ENCODE data around the gene TDRD5.
A peak's percentile ranks its signal among the peaks of the same experiment; 100 is the strongest.

Gene TDRD5

DNA sequence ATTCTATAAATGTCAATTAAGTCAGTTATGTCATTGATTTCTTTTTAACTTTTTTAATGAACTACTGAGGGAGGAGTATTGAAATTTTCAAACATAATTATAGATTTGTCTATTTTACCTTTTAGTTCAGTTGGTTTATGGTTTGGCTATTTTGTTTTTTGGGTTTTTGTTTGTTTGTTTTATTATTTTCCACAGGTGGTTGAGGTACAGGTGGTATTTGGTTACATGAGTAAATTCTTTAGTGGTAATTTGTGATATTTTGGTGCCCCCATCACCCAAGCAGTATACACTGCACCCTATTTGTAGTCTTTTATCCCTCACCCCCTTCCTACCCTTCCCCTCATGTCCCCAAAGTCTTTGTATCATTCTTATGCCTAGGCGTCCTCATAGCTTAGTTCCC lies 9.5 kb downstream of the TDRD5 start:
- DNase-seq (ENCODE audit: low read depth), result no peak
- no peak for TF ChIP-seq CTCF (IDR thresholded peaks at IDR 0.05; ENCODE audit: insufficient read depth, low read depth, low read length, missing control alignments)
- H3K4me3 ChIP-seq (ENCODE audit: low read depth, low read length), result no peak overlapping the region

GRCh38 chr1:179612361-179612760 lies 20.7 kb downstream of the TDRD5 start:
- no peak overlapping the region for H3K4me3 ChIP-seq (ENCODE audit: low read depth, low read length)
- no peak for DNase-seq (ENCODE audit: low read depth)
- TF ChIP-seq CTCF (IDR thresholded peaks at IDR 0.05; ENCODE audit: insufficient read depth, low read depth, low read length, missing control alignments), result no peak

GRCh38 chr1:179630719-179631118 lies 39.1 kb downstream of the TDRD5 start:
- H3K4me3 ChIP-seq (ENCODE audit: low read depth, low read length), result no peak overlapping the region
- TF ChIP-seq CTCF (IDR thresholded peaks at IDR 0.05; ENCODE audit: insufficient read depth, low read depth, low read length, missing control alignments), result no peak
- DNase-seq (ENCODE audit: low read depth), result no peak

DNA sequence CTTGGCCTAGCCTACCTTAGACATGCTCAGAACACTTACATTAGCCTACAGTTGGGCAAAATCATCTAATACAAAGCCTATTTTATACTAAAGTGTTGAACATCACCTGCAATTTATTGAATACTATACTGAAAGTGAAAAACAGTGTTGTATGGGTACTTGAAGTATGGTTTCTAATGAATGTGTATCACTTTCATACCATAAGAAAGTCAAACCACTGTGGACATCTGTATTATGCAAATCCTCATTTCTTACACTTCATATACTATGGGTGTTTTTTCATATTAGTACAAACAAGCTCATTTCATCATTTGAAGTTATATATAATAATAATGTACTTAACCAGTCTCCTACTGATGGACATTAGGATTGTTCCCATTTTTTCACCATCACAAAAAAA lies 41.2 kb downstream of the TDRD5 start:
- DNase-seq (ENCODE audit: low read depth), result peak; percentile 15
- H3K4me3 ChIP-seq (ENCODE audit: low read depth, low read length), result no peak overlapping the region
- TF ChIP-seq CTCF (IDR thresholded peaks at IDR 0.05; ENCODE audit: insufficient read depth, low read depth, low read length, missing control alignments), result no peak

- TF ChIP-seq CTCF (IDR thresholded peaks at IDR 0.05; ENCODE audit: insufficient read depth, low read depth, low read length, missing control alignments), result no peak
- H3K4me3 ChIP-seq (ENCODE audit: low read depth, low read length), result no peak overlapping the region
- DNase-seq (ENCODE audit: low read depth), result no peak
Observed at GRCh38 chr1:179637211-179637860, 45.7 kb downstream of the TDRD5 start.

DNA sequence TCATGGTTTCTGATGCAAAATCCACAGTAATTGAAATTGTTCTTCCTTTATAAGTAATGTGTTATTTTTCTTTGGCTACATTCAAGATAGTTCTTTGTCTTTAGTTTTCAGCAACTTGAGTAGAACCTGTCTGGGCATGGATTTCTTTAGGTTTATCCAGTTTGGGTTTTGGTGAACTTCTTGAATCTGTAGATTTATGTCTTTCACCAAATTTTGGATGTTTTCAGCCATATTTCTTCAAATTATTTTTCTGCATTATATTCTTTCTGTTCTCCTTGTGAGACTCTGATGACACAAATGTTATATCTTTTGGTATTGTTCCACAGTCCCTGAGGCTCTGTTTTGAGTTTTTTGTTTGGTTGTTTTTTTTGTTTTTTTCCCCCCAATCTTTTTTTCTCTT lies 69.4 kb downstream of the TDRD5 start:
- no peak for DNase-seq (ENCODE audit: low read depth)
- no peak for TF ChIP-seq CTCF (IDR thresholded peaks at IDR 0.05; ENCODE audit: insufficient read depth, low read depth, low read length, missing control alignments)
- no peak overlapping the region for H3K4me3 ChIP-seq (ENCODE audit: low read depth, low read length)

DNA sequence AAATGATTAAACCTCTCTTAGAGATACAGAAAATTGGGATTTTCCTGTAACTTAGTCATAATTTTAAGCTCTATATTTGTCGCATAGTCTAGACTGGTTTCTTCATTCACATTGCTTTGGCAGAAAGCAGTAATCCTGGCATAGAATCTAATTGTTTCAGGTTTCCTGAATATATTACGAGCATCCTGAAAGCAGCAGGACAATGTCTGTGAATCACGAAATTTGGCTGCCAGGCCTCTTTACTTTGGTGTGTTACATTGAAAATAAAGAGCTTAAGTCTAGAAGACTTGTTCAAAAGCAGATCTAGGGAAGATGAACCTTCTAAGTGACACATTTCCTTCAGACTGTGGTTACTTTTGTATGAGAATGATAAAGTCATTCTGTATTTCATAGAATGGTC lies 72.2 kb downstream of the TDRD5 start:
- no peak overlapping the region for H3K4me3 ChIP-seq (ENCODE audit: low read depth, low read length)
- DNase-seq (ENCODE audit: low read depth), result no peak
- TF ChIP-seq CTCF (IDR thresholded peaks at IDR 0.05; ENCODE audit: insufficient read depth, low read depth, low read length, missing control alignments), result no peak

All from GM12865 (cell line).